ENCODE measurements around the gene CD109. TPM values are rescaled to one million over a fixed set of nuclear protein-coding genes. Genes with fewer than 3 reads are reported as not detected.
A peak's percentile ranks its signal among the peaks of the same experiment; 100 is the strongest.
"Not testable (repeated sequence)": the region's sequence is repeated elsewhere in the genome, so short reads cannot be mapped to it uniquely, and the experiment has no call there.

CD109 gene
- total RNA-seq, 1 donor from 2014 or later = 14.3 TPM

GRCh38 chr6:73675466-73676098 is 20.4 kb upstream of the CD109 start:
- peaks cover 7% of the 10 kb centered on the region for H3K27me3 Mint-ChIP-seq (ENCODE audit: unreplicated experiment)
- H3K9me3 Mint-ChIP-seq (ENCODE audit: unreplicated experiment) = no peaks in the 10 kb centered on the region
- H3K27ac Mint-ChIP-seq (ENCODE audit: unreplicated experiment) = no peak overlapping the region
- no peaks in the 10 kb centered on the region for H3K36me3 Mint-ChIP-seq (ENCODE audit: unreplicated experiment)
- peak; percentile 93 for TF ChIP-seq CTCF (IDR thresholded peaks at IDR 0.05)
- peak; percentile 91 for DNase-seq (ENCODE audit: extremely low spot score, unreplicated experiment)
- H3K4me3 Mint-ChIP-seq (ENCODE audit: unreplicated experiment) = no peak overlapping the region
- H3K4me1 Mint-ChIP-seq (ENCODE audit: unreplicated experiment) = peaks cover 10% of the 10 kb centered on the region

- H3K4me1 Mint-ChIP-seq (ENCODE audit: unreplicated experiment) = peaks cover 12% of the 10 kb centered on the region
- no peaks in the 10 kb centered on the region for H3K36me3 Mint-ChIP-seq (ENCODE audit: unreplicated experiment)
- no peak overlapping the region for H3K4me3 Mint-ChIP-seq (ENCODE audit: unreplicated experiment)
- H3K9me3 Mint-ChIP-seq (ENCODE audit: unreplicated experiment) = no peaks in the 10 kb centered on the region
- H3K27me3 Mint-ChIP-seq (ENCODE audit: unreplicated experiment) = no peaks in the 10 kb centered on the region
- no peak for DNase-seq (ENCODE audit: extremely low spot score, unreplicated experiment)
- H3K27ac Mint-ChIP-seq (ENCODE audit: unreplicated experiment) = no peak overlapping the region
- no peak for TF ChIP-seq CTCF (IDR thresholded peaks at IDR 0.05)
Measured at GRCh38 chr6:73679009-73679408, 17.0 kb upstream of the CD109 start.

GRCh38 chr6:73679846-73680245 is 16.2 kb upstream of the CD109 start:
- not testable (repeated sequence) for DNase-seq (ENCODE audit: extremely low spot score, unreplicated experiment); H3K9me3 Mint-ChIP-seq (ENCODE audit: unreplicated experiment); H3K36me3 Mint-ChIP-seq (ENCODE audit: unreplicated experiment); H3K4me3 Mint-ChIP-seq (ENCODE audit: unreplicated experiment); H3K27ac Mint-ChIP-seq (ENCODE audit: unreplicated experiment); H3K27me3 Mint-ChIP-seq (ENCODE audit: unreplicated experiment)
- peaks cover 12% of the 10 kb centered on the region for H3K4me1 Mint-ChIP-seq (ENCODE audit: unreplicated experiment)

- no peaks in the 10 kb centered on the region for H3K9me3 Mint-ChIP-seq (ENCODE audit: unreplicated experiment)
- no peak for TF ChIP-seq CTCF (IDR thresholded peaks at IDR 0.05)
- H3K36me3 Mint-ChIP-seq (ENCODE audit: unreplicated experiment) = no peaks in the 10 kb centered on the region
- H3K27ac Mint-ChIP-seq (ENCODE audit: unreplicated experiment) = no peak overlapping the region
- H3K4me3 Mint-ChIP-seq (ENCODE audit: unreplicated experiment) = no peak overlapping the region
- H3K4me1 Mint-ChIP-seq (ENCODE audit: unreplicated experiment) = peaks cover 11% of the 10 kb centered on the region
- DNase-seq (ENCODE audit: extremely low spot score, unreplicated experiment) = no peak
- no peaks in the 10 kb centered on the region for H3K27me3 Mint-ChIP-seq (ENCODE audit: unreplicated experiment)
Measured at GRCh38 chr6:73680289-73680918, 15.6 kb upstream of the CD109 start.

GRCh38 chr6:73683574-73683973 is 12.4 kb upstream of the CD109 start:
- not testable (repeated sequence) for H3K27me3 Mint-ChIP-seq (ENCODE audit: unreplicated experiment); H3K27ac Mint-ChIP-seq (ENCODE audit: unreplicated experiment); H3K4me1 Mint-ChIP-seq (ENCODE audit: unreplicated experiment); H3K36me3 Mint-ChIP-seq (ENCODE audit: unreplicated experiment); H3K4me3 Mint-ChIP-seq (ENCODE audit: unreplicated experiment); H3K9me3 Mint-ChIP-seq (ENCODE audit: unreplicated experiment); DNase-seq (ENCODE audit: extremely low spot score, unreplicated experiment)

GRCh38 chr6:73688351-73688750 is 7.7 kb upstream of the CD109 start:
- Mint-ChIP-seq H3K9me3 (ENCODE audit: unreplicated experiment) (peaks cover 5% of the 10 kb centered on the region), H3K4me3 (ENCODE audit: unreplicated experiment) (no peak overlapping the region), H3K4me1 (ENCODE audit: unreplicated experiment) (no peaks in the 10 kb centered on the region), H3K36me3 (ENCODE audit: unreplicated experiment) (no peaks in the 10 kb centered on the region), H3K27me3 (ENCODE audit: unreplicated experiment) (peaks cover 2% of the 10 kb centered on the region), H3K27ac (ENCODE audit: unreplicated experiment) (no peak overlapping the region)
- TF ChIP-seq CTCF (IDR thresholded peaks at IDR 0.05) = no peak
- no peak for DNase-seq (ENCODE audit: extremely low spot score, unreplicated experiment)
